Activated CD8-positive, alpha-beta memory T cell treated with anti-CD3 and anti-CD28 coated beads, Interleukin-2, amount 50 U/mL, for 1 hour (primary cell): ENCODE data around the gene GFAP.
A peak's percentile ranks its signal among the peaks of the same experiment; 100 is the strongest.

Experiments used
- DNase-seq: peaks from one replicate; pipeline ENCODE4 v3.0.0-alpha.2; 2020; ENCODE audit errors: extremely low read depth

Gene GFAP

GRCh38 chr17:44931376-44931775 is 16.1 kb upstream of the GFAP start:
- DNase-seq, result no peak

- no peak for DNase-seq
These were observed 15.4 kb upstream of the GFAP start for GRCh38 chr17:44930667-44931066.

DNA sequence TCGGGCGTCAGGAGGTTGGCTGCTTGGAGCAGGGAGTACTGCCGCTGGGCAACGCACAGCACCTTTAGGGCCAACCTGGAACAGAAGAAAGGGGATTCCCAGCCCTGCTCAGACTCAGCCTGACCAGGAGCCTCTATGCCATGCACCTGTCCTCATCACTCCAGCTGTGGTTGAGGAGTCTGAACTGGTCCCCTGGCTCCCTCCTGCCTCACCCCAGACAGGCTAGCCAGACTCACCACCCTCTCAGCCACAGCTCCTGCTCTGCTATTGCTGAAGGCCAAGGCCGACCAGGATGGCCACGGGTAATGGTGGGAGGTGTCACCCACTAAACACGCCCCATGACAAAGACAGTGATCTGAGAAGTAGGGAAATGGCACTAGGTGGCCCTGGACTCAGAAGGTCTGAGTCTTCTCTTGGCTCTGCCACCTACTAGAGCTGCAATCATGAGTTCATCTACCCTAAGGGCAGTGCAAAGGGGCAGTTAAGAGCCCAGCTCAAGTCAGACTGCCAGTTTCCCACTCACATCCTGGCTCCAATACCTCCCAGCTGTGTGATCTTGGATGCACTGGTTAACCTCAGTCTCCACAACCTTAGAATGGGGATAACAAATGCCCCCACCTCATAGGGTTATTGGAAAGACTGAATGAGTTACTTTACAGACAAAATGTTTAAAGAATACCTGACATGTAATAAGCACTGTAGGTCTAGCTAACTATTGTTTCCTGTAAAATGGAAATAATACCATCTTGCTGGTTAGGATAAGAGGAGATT is 13.8 kb upstream of the GFAP start:
- DNase-seq, result no peak

GRCh38 chr17:44928136-44928535 is 12.8 kb upstream of the GFAP start:
- no peak for DNase-seq

DNA sequence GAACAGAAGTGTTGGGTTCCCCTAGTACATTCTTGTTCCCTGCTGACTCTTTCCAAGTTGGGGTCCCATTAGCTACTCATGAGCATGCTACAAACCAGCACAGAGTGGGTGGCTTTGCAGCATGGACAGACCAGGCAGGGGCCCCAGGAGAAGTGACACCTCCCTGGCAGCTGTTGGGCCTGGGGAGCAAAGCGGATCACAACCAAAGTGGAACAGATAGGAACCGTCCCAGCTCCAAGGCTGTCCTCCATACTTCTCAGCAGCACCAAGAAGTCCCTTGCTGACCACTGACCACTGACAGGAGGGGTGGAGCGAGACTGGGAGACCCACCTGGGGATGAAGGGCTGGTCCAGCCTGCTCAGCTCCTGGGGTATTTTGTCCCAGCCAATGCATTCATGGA is 12.4 kb upstream of the GFAP start:
- DNase-seq, result no peak

DNA sequence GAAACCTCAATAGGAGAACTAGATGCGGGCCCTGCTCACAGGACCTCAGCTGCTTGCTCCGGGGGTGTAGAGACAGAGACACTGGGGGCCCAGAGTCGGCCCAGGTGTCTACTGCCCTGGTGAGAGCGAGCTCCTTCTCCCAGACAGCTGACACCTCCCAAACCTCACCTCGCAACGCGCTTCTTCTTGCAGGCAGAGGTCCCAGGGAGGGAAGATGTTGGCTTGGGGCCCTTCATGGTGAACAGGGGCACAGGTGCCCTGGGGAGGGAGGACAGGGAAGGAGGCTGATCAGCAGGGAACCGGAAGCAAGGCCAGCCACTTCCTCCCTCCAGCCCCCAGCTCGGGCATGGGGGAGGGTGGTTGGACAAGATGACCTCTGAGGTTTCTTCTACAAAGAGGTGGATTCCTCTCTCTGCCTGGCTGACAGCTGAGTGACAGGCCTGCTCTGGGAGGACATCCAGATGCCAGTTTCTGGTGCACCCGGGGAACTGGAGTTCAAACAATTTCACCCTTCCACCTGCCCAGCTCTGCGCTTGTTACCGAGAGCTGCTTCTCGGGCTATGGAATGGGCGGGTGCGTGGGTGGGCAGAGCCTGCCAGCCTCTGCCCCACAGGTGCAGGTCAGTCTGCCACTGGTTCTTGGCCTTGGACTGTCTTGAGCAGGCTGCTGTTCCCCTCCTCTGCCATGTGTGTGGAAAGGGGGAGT is 11.7 kb upstream of the GFAP start:
- no peak for DNase-seq

DNA sequence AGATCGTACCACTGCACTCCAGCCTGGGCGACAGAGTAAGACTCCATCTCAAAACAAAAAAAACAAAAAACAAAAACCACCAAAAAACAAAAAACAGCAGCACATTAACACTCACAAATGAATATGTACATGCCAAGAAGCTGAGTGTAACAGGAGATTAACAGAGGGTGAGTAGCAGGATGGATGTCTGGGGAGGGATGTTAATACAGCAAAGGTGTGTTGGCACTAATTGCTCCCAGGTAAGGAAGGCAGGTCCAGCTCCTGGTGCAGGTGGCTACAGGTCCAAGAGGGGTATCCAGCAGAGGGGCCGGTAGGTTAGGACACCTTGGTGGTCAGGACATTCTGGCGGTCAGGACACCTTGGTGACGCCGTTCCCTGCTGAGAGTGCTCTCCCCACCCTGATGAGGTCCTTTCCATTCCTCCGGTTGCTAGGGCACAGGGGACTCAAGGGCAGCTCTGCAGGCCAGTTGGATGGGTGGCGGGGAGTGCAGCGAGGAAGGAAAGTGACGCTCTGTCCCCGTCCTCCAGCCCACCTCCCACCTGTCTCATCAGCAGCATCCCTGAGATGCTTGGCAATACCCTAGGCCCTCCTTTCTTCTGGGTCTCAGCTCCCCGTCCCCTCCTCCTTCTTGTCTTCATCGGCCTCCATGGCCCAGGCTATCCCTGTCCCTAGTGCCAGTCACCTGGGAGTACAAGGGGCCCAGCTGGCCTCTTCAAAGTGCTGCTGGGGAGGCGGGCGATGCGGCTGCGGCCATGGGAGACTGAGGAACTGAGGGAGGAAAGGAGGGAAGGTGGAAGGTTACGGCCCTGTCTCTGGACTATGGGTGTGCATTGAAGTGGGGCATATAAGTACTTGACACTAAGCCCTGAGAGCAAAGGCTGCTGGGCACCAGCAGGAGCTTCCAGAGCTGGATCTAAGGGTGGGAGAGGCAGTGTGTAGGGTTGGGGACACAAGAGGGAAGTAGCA is 10.7 kb upstream of the GFAP start:
- DNase-seq, result no peak

DNA sequence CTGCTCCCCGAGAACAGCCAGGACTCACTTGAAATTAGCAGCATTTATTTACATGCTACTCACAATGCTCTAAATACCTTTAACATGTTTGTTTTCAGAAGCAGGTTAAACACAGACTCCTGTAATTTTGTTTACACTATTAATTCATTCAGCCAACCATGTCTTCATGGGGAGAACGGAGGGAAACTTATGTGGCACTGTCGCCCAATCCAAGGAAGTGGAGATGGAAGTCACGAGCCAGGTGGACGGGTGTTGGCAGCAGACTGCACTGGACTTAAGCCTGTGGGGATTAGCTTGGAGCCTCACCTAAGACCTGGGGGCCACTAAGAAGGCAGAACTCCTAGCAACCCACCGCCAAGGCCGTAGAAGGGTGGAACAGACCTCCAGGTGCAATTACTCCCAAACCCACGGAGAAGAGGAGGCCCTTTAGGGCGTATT is 8.8 kb upstream of the GFAP start:
- DNase-seq, result no peak

- DNase-seq, result no peak
These were observed 7.6 kb upstream of the GFAP start for GRCh38 chr17:44922746-44923470.

- DNase-seq, result no peak
These were observed 6.8 kb upstream of the GFAP start for GRCh38 chr17:44922136-44922535.

DNA sequence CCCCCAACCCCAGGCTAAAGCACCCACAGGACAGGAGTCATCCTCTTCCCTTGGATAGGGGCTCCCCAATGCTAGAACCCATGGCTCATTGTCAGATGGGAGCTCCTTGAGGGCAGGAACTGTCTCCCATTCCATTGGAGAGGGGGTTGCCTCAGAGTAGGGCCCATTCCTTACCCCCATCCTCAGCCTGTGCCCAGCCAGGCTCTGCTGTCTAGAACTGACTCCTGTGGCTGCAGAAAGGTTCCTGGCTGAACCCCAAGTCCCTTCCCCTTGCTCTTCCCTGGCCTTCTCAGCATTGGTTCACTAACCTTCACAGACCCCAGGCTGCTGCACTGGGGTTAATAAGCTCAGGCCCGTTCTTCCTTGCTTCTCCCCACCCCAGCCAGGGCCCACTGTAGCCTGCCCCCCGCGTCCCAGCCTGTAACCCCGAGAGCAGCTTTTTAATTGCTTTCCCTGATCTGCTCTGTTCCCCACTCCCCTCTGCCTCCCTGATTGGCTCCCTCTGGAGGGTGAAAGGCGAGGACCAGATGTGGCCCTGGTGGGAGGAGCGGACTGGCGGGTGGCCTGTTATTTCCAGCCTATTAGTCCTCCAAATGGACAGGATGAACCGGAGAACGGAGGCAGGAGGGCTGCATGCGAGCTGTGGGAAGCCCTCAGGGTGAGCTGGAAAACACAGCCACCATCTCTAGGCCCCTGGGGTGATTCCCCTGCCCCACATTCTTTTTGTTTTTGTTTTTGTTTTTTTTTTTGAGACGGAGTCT is 6.0 kb upstream of the GFAP start:
- DNase-seq, result no peak

- DNase-seq, result no peak
These were observed 5.3 kb upstream of the GFAP start for GRCh38 chr17:44920565-44920940.

DNA sequence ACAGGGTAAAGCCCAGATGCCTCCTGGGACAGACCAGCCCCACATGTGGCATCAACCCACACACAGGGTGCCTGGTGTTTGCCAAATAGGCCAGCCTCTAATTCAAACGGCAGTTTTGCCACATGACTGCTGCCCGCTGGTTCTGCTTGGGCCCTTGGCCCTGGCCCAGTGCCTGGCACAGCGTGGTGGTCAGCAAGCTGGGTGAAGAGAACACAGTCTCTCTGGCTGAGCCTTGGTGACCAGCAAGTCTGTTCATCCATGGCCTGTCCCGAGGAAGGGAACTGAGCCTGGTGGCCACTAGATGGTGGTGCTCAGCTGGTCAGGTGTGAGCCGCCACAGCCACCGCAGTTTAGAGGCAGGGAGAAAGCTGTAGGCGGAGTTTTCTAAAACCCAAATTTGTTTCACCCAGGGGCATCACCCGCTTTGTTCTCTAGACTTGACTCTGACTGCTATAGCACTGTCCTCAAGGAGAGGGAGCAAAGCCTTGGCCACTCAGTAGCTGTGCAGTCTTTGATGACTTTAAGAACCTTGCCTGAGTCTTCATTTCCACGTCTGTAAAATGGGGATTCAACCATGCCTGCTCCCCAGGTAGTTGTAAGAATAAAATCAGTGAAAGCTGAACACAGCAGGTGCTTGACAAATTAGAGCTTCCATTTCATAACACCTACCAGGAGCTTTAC is 4.7 kb upstream of the GFAP start:
- peak; percentile 11 for DNase-seq

DNA sequence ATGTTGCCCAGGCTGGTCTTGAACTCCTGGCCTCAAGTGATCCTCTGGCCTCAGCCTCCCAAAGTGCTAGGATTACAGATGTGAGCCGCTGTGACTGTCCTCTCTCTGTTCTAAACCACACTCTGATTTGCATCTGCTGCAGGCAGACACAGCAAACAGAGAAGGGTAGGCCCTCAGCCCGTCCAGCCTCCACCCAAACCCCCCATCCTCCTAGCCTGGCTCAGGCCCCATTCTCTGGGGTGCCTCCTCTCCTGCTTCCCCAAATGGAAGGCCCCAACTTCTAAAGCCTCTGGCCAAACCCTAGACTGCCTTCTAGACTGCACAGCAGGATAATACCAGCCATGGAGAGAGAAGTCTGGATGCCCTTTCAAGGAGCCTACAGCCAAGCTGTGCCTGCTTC is 4.1 kb upstream of the GFAP start:
- DNase-seq, result no peak

GRCh38 chr17:44918006-44918405 is 2.7 kb upstream of the GFAP start:
- no peak for DNase-seq

DNA sequence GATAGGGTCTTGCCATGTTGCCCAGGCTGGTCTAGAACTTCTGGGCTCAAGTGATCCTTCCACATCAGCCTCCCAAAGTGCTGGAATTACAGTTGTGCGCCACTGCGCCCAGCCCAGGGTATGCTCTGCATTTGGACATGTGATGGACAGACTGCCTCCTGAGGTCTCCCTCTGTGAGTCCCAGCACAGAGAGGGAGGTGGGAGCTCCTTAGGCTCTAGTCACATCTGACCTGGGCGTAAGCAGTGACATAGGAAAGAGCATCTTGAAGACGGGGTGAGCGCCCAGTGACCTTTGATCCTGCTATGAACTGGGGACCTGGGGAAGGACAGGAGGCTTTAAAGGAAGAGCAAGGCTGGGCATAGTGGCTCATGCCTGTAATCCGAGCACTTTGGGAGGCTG is 2.2 kb upstream of the GFAP start:
- DNase-seq, result no peak

- no peak for DNase-seq
These were observed 1.5 kb upstream of the GFAP start for GRCh38 chr17:44916781-44917241.

GRCh38 chr17:44915862-44916780 is 821 bp upstream of the GFAP start:
- DNase-seq, result no peak

DNA sequence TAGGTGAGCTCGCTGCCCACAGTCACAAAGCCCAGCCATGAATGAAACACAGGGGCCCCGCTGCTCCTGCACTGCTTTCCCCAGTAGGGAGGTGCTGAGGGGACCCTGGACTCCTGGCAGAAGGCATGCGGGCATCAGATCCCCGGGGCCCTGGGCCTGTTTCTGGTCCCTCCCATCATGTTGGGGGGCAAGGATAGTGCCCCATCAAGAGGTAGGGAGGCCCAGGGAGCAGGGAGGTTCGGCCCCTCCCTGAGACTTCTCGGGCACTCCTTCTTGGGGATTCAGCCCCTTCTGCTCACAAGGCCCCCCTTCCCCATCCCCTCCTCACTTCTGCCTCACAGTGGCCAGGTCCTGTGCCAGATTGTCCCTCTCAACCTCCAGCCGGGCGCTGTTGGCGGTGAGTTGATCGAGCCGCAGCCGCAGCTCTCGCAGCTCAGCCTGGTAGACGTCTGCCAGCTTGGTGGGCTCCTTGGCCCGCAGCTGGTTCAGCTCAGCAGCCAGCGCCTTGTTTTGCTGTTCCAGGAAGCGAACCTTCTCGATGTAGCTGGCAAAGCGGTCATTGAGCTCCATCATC is 515 bp downstream of the GFAP start:
- DNase-seq, result no peak
